ENCODE results near the gene HSPA1L.

Gene HSPA1L

DNA sequence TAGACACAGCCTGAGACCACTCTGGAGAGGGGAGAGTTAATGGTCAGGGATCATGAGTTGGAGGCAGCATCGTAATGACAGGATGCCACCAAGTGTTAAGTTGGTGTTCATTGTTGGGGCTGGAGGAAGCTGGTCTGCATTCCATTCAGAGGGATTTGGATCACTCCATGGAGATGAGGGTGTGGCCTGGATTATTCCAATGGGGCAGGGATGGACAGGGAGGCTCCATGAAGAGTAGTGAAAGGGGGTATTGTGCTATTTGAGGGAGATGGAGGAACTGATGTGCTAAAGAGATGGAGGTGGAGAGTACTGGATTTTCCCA is 51.5 kb downstream of the HSPA1L start:
- no peaks in the 10 kb centered on the region for H3K27me3 ChIP-seq (ENCODE audit: insufficient read depth, low read length)
- H3K4me2 ChIP-seq (ENCODE audit: low read length), result no peak overlapping the region
- no peaks in the 10 kb centered on the region for H3F3A ChIP-seq (ENCODE audit: insufficient read depth, low read length)
- no peak overlapping the region for H3K27ac ChIP-seq (ENCODE audit: low read depth, low read length, poor library complexity, severe bottlenecking)
- H3K9me3 ChIP-seq (ENCODE audit: low read length), result no peaks in the 10 kb centered on the region
- H4K20me1 ChIP-seq (ENCODE audit: insufficient read depth, low read length), result no peaks in the 10 kb centered on the region
- no peak overlapping the region for H2AFZ ChIP-seq (ENCODE audit: low read length)
- H3K79me2 ChIP-seq (ENCODE audit: insufficient read depth, low read length), result no peaks in the 10 kb centered on the region
- H3K36me3 ChIP-seq (ENCODE audit: insufficient read depth, low read length), result peaks cover 61% of the 10 kb centered on the region
- no peak overlapping the region for H3K9ac ChIP-seq (ENCODE audit: low read length)
- no peaks in the 10 kb centered on the region for H3K4me1 ChIP-seq (ENCODE audit: insufficient read depth, low read length, severe bottlenecking)
- no peak for TF ChIP-seq EZH2 (IDR thresholded peaks at IDR 0.05; ENCODE audit: borderline replicate concordance, low read length)
- TF ChIP-seq, protein P1, sequence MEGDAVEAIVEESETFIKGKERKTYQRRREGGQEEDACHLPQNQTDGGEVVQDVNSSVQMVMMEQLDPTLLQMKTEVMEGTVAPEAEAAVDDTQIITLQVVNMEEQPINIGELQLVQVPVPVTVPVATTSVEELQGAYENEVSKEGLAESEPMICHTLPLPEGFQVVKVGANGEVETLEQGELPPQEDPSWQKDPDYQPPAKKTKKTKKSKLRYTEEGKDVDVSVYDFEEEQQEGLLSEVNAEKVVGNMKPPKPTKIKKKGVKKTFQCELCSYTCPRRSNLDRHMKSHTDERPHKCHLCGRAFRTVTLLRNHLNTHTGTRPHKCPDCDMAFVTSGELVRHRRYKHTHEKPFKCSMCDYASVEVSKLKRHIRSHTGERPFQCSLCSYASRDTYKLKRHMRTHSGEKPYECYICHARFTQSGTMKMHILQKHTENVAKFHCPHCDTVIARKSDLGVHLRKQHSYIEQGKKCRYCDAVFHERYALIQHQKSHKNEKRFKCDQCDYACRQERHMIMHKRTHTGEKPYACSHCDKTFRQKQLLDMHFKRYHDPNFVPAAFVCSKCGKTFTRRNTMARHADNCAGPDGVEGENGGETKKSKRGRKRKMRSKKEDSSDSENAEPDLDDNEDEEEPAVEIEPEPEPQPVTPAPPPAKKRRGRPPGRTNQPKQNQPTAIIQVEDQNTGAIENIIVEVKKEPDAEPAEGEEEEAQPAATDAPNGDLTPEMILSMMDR (IDR thresholded peaks at IDR 0.05; ENCODE audit: low read length), result no peak
- H3K4me3 ChIP-seq (ENCODE audit: low read depth, low read length, poor library complexity, severe bottlenecking), result no peak overlapping the region
- no peaks in the 10 kb centered on the region for H3K9me2 ChIP-seq (ENCODE audit: low read depth, low read length)

DNA sequence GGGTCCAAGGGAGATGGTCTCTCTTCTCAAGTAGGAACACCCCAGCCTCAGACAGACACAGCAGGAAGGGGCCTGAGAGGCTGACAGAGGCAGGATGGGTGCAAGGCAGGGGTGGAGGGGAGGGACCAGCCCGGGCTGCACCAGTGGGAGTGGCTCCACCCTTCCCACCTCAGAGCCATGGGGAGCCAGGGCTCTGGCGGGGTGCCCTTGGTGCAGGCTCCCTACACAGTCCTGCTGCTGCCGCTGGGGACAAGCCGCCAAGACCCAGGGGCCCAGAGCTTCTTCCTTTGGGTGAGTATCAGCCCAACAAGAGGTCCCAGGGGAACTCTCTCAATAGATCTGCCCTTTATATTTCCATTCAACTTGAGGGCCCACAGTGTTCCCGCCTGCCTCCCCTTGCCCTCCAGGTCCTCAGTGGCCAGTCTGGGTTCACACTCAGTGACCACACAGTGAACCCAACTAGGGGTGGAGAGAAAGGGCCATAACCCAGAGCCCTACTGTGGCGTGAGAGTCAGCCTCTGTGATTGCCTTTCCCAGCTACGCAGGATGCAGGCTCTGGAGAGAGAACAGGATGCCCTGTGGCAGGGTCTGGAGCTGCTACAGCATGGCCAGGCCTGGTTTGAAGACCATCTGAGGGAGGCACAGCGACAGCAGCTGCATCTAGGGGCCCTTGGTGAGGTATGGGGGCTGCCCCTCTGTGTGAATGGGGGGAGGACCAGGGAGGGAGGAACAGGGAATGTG is 52.0 kb downstream of the HSPA1L start:
- Histone ChIP-seq H3K79me2 (ENCODE audit: insufficient read depth, low read length) (no peaks in the 10 kb centered on the region), H3K4me1 (ENCODE audit: insufficient read depth, low read length, severe bottlenecking) (no peaks in the 10 kb centered on the region), H3K9me3 (ENCODE audit: low read length) (no peaks in the 10 kb centered on the region), H3K27me3 (ENCODE audit: insufficient read depth, low read length) (no peaks in the 10 kb centered on the region), H3F3A (ENCODE audit: insufficient read depth, low read length) (no peaks in the 10 kb centered on the region), H3K27ac (ENCODE audit: low read depth, low read length, poor library complexity, severe bottlenecking) (no peak overlapping the region), H3K9ac (ENCODE audit: low read length) (no peak overlapping the region), H3K4me2 (ENCODE audit: low read length) (no peak overlapping the region), H4K20me1 (ENCODE audit: insufficient read depth, low read length) (no peaks in the 10 kb centered on the region), H3K4me3 (ENCODE audit: low read depth, low read length, poor library complexity, severe bottlenecking) (no peak overlapping the region), H3K9me2 (ENCODE audit: low read depth, low read length) (no peaks in the 10 kb centered on the region), H3K36me3 (ENCODE audit: insufficient read depth, low read length) (peaks cover 67% of the 10 kb centered on the region), H2AFZ (ENCODE audit: low read length) (no peak overlapping the region)
- no peak for TF ChIP-seq EZH2 (IDR thresholded peaks at IDR 0.05; ENCODE audit: borderline replicate concordance, low read length)
- TF ChIP-seq, protein P1 (IDR thresholded peaks at IDR 0.05; ENCODE audit: low read length), result no peak

DNA sequence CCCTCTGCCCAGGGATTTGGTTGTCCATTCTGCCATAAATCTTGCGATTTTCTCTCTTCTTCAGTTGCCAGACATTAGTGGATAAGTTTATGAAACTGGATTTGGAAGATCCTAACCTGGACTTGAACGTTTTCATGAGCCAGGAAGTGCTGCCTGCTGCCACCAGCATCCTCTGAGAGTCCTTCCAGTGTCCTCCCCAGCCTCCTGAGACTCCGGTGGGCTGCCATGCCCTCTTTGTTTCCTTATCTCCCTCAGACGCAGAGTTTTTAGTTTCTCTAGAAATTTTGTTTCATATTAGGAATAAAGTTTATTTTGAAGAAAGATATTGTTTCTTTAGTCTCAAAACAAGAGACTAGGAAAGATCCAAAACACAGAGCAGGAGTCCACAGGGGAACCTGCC is 52.7 kb downstream of the HSPA1L start, which contains the start of gene SAPCD1:
TSS of gene SAPCD1 (plus strand) at position 301 of the 400 bp plus-strand sequence. CDS start 399 bp downstream, outside the sequence.
- Histone ChIP-seq H3K9me2 (ENCODE audit: low read depth, low read length) (no peaks in the 10 kb centered on the region), H3K9ac (ENCODE audit: low read length) (no peak within 1 kb of the TSS), H3K4me3 (ENCODE audit: low read depth, low read length, poor library complexity, severe bottlenecking) (no peak within 1 kb of the TSS), H3K36me3 (ENCODE audit: insufficient read depth, low read length) (peaks cover 70% of the 10 kb centered on the region), H4K20me1 (ENCODE audit: insufficient read depth, low read length) (no peaks in the 10 kb centered on the region), H3K27ac (ENCODE audit: low read depth, low read length, poor library complexity, severe bottlenecking) (no peak within 1 kb of the TSS), H3F3A (ENCODE audit: insufficient read depth, low read length) (no peaks in the 10 kb centered on the region), H3K79me2 (ENCODE audit: insufficient read depth, low read length) (no peaks in the 10 kb centered on the region), H3K27me3 (ENCODE audit: insufficient read depth, low read length) (no peaks in the 10 kb centered on the region), H3K9me3 (ENCODE audit: low read length) (no peaks in the 10 kb centered on the region), H2AFZ (ENCODE audit: low read length) (no peak within 1 kb of the TSS), H3K4me2 (ENCODE audit: low read length) (no peak within 1 kb of the TSS), H3K4me1 (ENCODE audit: insufficient read depth, low read length, severe bottlenecking) (no peaks in the 10 kb centered on the region)
- TF ChIP-seq, protein P1 (IDR thresholded peaks at IDR 0.05; ENCODE audit: low read length), result no peak
- TF ChIP-seq EZH2 (IDR thresholded peaks at IDR 0.05; ENCODE audit: borderline replicate concordance, low read length), result no peak
